Psoas muscle (tissue), 8 donors: Measurements from ENCODE around the gene SKOR2. TPM values are rescaled to one million over a fixed set of nuclear protein-coding genes. Genes with fewer than 3 reads are reported as not detected.
"Not testable (repeated sequence)": the region's sequence is repeated elsewhere in the genome, so short reads cannot be mapped to it uniquely, and the experiment has no call there.

Source experiments
- ATAC-seq, 4 donors: fragments of 200-7000 bp; cut with Tn5 transposase; one replicate each; pipeline ENCODE4 v1.9.1; 2020; ENCODE audit warnings: moderate library complexity in 3 of 4, mild to moderate bottlenecking in 2 of 4
- DNase-seq, 2 donors: peaks; one replicate each; pipeline ENCODE4 v3.0.0-alpha.2; 2020
- H3K27ac ChIP-seq: fragments of 200-600 bp; one replicate; pipeline ENCODE4 v1.8.0; 2022
- H3K27me3 ChIP-seq, 3 donors: fragments of 200-600 bp in 1 of 3; one replicate each; pipeline versions ENCODE4 v1.6.1 to v1.8.0; 2013 to 2022; ENCODE audit warnings: low read length in 2 of 3, mild to moderate bottlenecking in 2 of 3, moderate library complexity in 1 of 3; ENCODE audit not compliant: insufficient read depth in 3 of 3
- H3K36me3 ChIP-seq, 2 donors: fragments of 200-600 bp in 1 of 2; one replicate each; pipeline versions ENCODE4 v1.6.1 to v1.8.0; 2013 to 2022; ENCODE audit warnings: low read depth in 1 of 2, mild to moderate bottlenecking in 1 of 2, moderate library complexity in 1 of 2; ENCODE audit not compliant: insufficient read depth in 1 of 2
- H3K4me1 ChIP-seq: fragments of 200-600 bp; one replicate; pipeline ENCODE4 v1.8.0; 2022
- H3K4me3 ChIP-seq: fragments of 200-600 bp; one replicate; pipeline ENCODE4 v1.8.0; 2022; ENCODE audit warnings: mild to moderate bottlenecking
- H3K9me3 ChIP-seq: fragments of 200-600 bp; one replicate; pipeline ENCODE4 v1.8.0; 2022
- WGBS, 3 donors: extraction: QIAGEN DNeasy Blood & Tissue Kit; methylation state at CpG; one replicate each; pipeline versions ENCODE4 v1.1.6 to v1.1.7; 2013; 5-methylcytosine and 5-hydroxymethylcytosine counted together
- intact Hi-C, 2 donors: fragments of 100-400 bp; cut with DNase I; formaldehyde crosslinking; loops; one replicate each; pipeline versions ENCODE4 v1.11.0 to v1.14.2; 2022
- polyA plus RNA-seq, 3 donors: library from polyadenylated mRNA; stranded (reverse); fragments of 200-250 nt; gene quantifications; one replicate each; pipeline ENCODE4 v1.2.3, GENCODE V29; 2013
- total RNA-seq, 4 donors: library from RNA; stranded (reverse); fragmentation: NEBNext Ultra II Directional in 2 of 4; extraction: Animal tissue kit (Norgen Biotek cat#: 25700) in 2 of 4; gene quantifications; one replicate each; pipeline versions ENCODE4 v1.2.1 to v1.2.4, GENCODE V29; 2021 to 2023
- TF ChIP-seq, protein P1 (sequence below): fragments of 200-600 bp; IDR thresholded peaks from one replicate; pipeline ENCODE4 v1.8.0; 2022; ENCODE audit warnings: antibody characterized with exemption
- donor health status: healthy with polysubstance abuse.
- donor health status: DM: no; HTN: no; CAD: no; lungs with moderate emphysema.
- donor health status: Bipolar disorder and iron deficiency.
- donor health status: healthy.
- donor health status: DM: yes; HTN: yes; CAD: no.
- donor health status: DM: no; HTN: no; CAD: no.
- donor health status: DM: no; HTN: no; CAD: no.
- donor health status: DM: yes; HTN: yes; CAD: no.

SKOR2 gene
- total and polyA plus RNA-seq, 7 donors, result not detected

DNA sequence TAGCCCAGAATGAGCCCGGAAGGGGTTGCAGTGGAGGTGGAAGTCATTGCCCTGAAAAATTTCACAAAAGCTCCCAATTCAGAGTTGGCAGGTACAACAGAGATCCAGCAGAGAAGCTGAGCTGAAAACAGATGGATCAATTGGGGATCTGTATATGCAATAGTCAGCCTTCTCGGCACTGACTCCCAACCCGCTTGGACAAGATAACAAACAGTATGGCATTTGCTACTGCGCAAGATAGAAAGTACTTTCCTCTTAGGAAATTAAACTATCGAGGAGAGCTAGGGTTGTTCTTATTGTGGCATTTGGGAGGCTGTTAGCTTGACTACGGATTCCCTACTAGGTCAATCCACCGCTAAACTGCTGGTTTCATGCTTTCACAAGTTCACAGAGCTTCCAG, 63.7 kb downstream of the SKOR2 start:
- H3K9me3 ChIP-seq, result no peaks in the 10 kb centered on the region
- H3K36me3 ChIP-seq, result no peaks in the 10 kb centered on the region
- peaks cover 0 to 11% (median 0%) of the 10 kb centered on the region in 3 donors for H3K27me3 ChIP-seq
- no peak for ATAC-seq
- 78 to 85% (median 85%) methylated on average over 7 of the region's 7 CpGs for WGBS, 3 donors
- no peak overlapping the region for H3K4me3 ChIP-seq
- no peak for DNase-seq
- intact Hi-C loops, result no loop called here
- no peaks in the 10 kb centered on the region for H3K4me1 ChIP-seq
- TF ChIP-seq, protein P1, sequence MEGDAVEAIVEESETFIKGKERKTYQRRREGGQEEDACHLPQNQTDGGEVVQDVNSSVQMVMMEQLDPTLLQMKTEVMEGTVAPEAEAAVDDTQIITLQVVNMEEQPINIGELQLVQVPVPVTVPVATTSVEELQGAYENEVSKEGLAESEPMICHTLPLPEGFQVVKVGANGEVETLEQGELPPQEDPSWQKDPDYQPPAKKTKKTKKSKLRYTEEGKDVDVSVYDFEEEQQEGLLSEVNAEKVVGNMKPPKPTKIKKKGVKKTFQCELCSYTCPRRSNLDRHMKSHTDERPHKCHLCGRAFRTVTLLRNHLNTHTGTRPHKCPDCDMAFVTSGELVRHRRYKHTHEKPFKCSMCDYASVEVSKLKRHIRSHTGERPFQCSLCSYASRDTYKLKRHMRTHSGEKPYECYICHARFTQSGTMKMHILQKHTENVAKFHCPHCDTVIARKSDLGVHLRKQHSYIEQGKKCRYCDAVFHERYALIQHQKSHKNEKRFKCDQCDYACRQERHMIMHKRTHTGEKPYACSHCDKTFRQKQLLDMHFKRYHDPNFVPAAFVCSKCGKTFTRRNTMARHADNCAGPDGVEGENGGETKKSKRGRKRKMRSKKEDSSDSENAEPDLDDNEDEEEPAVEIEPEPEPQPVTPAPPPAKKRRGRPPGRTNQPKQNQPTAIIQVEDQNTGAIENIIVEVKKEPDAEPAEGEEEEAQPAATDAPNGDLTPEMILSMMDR, result no peak
- H3K27ac ChIP-seq, result no peak overlapping the region

- Histone ChIP-seq H3K27ac (no peak overlapping the region), H3K4me3 (no peak overlapping the region), H3K4me1 (no peaks in the 10 kb centered on the region), H3K9me3 (no peaks in the 10 kb centered on the region), H3K27me3 (peaks cover 0 to 11% (median 0%) of the 10 kb centered on the region in 3 donors), H3K36me3 (no peaks in the 10 kb centered on the region)
- TF ChIP-seq, protein P1, result no peak
- DNase-seq (no peak), ATAC-seq (no peak)
- intact Hi-C loops, result no loop called here
- WGBS, 3 donors, result 82 to 87% (median 83%) methylated on average over 5 of the region's 5 CpGs
Observed at GRCh38 chr18:47184419-47185050, 66.9 kb downstream of the SKOR2 start.

DNA sequence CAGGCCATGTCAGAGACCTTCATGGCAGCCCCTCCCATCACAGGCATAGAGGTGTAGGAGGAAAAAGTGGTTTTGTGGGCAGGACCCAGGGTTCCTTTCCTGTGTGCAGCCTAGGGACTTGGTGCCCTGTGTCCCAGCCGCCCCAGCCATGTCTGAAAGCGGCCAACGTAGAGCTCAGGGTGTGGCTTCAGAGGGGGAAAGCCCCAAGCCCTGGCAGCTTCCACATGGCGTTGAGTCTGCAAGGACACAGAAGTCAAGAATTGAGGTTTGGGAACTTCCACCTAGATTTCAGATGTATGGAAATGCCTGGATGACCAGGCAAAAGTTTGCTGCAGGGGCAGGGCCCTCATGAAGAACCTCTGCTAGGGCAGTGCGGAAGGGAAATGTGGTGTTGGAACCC, 69.3 kb downstream of the SKOR2 start:
- WGBS, 3 donors, result 82 to 87% (median 84%) methylated on average over 5 of the region's 5 CpGs
- H3K4me1 ChIP-seq, H3K4me3 ChIP-seq, DNase-seq, H3K36me3 ChIP-seq, ATAC-seq, H3K27ac ChIP-seq, H3K27me3 ChIP-seq, intact Hi-C loops, H3K9me3 ChIP-seq: not testable (repeated sequence)

DNA sequence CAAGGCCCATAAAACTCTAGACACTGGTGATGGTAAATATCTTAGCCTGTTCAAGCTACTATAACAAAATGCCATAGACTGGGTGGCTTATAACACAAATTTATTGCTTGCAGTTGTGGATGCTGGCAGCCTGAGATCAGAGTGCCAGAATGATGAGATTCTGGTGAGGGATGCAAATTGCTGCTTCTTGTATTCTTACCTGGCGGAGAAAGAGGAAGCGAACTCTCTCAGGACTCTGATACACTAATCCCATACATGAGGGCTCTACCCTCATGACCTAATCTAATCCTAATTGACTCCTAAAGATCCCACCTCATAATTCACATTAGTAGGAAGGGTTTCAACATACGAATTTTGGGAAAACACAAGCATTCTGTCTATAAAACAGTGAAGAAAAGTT, 70.7 kb downstream of the SKOR2 start:
- H3K27me3 ChIP-seq, result no peaks in the 10 kb centered on the region
- WGBS, 3 donors, result 76 to 82% (median 82%) methylated on average over 3 of the region's 3 CpGs
- intact Hi-C loops, result no loop called here
- no peaks in the 10 kb centered on the region for H3K36me3 ChIP-seq
- no peak for ATAC-seq
- H3K9me3 ChIP-seq, result no peaks in the 10 kb centered on the region
- no peak overlapping the region for H3K4me3 ChIP-seq
- H3K27ac ChIP-seq, result no peak overlapping the region
- no peak for DNase-seq
- TF ChIP-seq, protein P1, result no peak
- H3K4me1 ChIP-seq, result no peaks in the 10 kb centered on the region

DNA sequence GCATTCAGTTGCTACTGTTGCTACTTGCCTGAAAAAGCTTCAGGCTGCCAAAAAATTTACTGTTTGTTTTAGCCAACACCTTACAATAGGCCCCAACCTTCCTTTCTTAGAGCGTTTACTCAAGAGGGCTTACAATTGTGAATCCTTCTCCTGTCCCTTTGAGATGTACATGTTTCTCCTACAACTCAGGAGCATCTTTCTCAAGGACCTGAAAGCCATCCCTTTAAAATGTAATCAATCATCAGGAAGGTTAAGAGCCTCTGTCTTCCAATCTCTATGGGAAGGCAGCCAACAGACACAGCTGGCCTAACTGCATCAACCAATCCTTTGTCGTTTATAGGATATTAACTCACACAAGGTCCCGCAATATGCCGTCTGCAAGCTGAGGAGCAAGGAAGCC, 71.9 kb downstream of the SKOR2 start:
- WGBS, 3 donors, result 30 to 37% (median 35%) methylated on average over 4 of the region's 4 CpGs
- Histone ChIP-seq H3K36me3 (no peaks in the 10 kb centered on the region), H3K4me3 (no peak overlapping the region), H3K27ac (no peak overlapping the region), H3K27me3 (no peaks in the 10 kb centered on the region), H3K9me3 (no peaks in the 10 kb centered on the region), H3K4me1 (peaks cover 6% of the 10 kb centered on the region)
- intact Hi-C loops, result loop anchor here in 1 of 2 donors (5.0 kb wide), 1 partner anchor 37 kb away; no protein-coding TSS in a partner anchor
- TF ChIP-seq, protein P1, result no peak
- ATAC-seq (no peak), DNase-seq (no peak)
